Nephron (organoid): ENCODE data around the gene STON1.
"Not testable (repeated sequence)": the region's sequence is repeated elsewhere in the genome, so short reads cannot be mapped to it uniquely, and the experiment has no call there.

ENCODE experiments used
- H3K27ac Mint-ChIP-seq, 3 experiments: 2 replicates each; pipeline ENCODE4 v1.8.0; 2020; ENCODE audit warnings: mixed read lengths in 3 of 3, mild to moderate bottlenecking in 2 of 3, moderate library complexity in 1 of 3
- H3K27me3 Mint-ChIP-seq: 2 replicates; pipeline ENCODE4 v1.8.0; 2021; ENCODE audit warnings: low read depth, mild to moderate bottlenecking, moderate library complexity, mixed read lengths
- H3K36me3 Mint-ChIP-seq: 2 replicates; pipeline ENCODE4 v1.8.0; 2020; ENCODE audit warnings: low read depth, mixed read lengths
- H3K4me1 Mint-ChIP-seq: 2 replicates; pipeline ENCODE4 v1.8.0; 2020; ENCODE audit warnings: mixed read lengths
- H3K4me3 Mint-ChIP-seq, 3 experiments: 2 replicates each; pipeline ENCODE4 v1.8.0; 2020; ENCODE audit warnings: mild to moderate bottlenecking in 3 of 3, mixed read lengths in 3 of 3, moderate library complexity in 2 of 3
- H3K9me3 Mint-ChIP-seq: 2 replicates; pipeline ENCODE4 v1.8.0; 2020; ENCODE audit warnings: mixed read lengths
- TF ChIP-seq, protein P1 (sequence below), 3 experiments: fragments of 200-600 bp; sonication (generic); IDR thresholded peaks; one replicate each; pipeline ENCODE4 v1.5.0; 2021; ENCODE audit warnings: antibody characterized with exemption in 3 of 3; ENCODE audit not compliant: unreplicated experiment in 3 of 3

STON1 gene

DNA sequence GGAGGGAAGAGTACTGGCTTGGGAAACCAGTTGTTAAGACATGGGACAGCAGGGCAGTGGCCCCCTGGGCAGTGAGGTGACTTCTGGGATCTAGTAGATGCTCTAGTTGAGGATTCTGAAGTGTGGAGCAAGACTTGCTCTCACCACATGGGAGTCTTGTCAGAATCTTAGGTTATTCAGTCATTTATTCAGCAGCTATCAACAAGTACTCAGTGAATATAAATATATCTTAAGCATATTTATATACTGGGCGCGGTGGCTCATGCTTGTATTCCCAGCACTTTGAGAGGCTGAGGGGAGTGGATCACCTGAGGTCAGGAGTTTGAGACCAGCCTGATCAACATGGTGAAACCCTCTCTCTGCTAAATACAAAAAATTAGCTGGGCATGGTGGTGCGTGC, 20.0 kb downstream of the STON1 start:
- Mint-ChIP-seq H3K27me3 (no peaks in the 10 kb centered on the region), H3K9me3 (peaks cover 5% of the 10 kb centered on the region), H3K4me1 (peaks cover 6% of the 10 kb centered on the region), H3K36me3 (peaks cover 24% of the 10 kb centered on the region), H3K27ac (no peak overlapping the region), H3K4me3 (no peak overlapping the region)
- TF ChIP-seq, protein P1, sequence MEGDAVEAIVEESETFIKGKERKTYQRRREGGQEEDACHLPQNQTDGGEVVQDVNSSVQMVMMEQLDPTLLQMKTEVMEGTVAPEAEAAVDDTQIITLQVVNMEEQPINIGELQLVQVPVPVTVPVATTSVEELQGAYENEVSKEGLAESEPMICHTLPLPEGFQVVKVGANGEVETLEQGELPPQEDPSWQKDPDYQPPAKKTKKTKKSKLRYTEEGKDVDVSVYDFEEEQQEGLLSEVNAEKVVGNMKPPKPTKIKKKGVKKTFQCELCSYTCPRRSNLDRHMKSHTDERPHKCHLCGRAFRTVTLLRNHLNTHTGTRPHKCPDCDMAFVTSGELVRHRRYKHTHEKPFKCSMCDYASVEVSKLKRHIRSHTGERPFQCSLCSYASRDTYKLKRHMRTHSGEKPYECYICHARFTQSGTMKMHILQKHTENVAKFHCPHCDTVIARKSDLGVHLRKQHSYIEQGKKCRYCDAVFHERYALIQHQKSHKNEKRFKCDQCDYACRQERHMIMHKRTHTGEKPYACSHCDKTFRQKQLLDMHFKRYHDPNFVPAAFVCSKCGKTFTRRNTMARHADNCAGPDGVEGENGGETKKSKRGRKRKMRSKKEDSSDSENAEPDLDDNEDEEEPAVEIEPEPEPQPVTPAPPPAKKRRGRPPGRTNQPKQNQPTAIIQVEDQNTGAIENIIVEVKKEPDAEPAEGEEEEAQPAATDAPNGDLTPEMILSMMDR (IDR thresholded peaks at IDR 0.05; ENCODE audit: unreplicated experiment in 3 of 3) = no peak

DNA sequence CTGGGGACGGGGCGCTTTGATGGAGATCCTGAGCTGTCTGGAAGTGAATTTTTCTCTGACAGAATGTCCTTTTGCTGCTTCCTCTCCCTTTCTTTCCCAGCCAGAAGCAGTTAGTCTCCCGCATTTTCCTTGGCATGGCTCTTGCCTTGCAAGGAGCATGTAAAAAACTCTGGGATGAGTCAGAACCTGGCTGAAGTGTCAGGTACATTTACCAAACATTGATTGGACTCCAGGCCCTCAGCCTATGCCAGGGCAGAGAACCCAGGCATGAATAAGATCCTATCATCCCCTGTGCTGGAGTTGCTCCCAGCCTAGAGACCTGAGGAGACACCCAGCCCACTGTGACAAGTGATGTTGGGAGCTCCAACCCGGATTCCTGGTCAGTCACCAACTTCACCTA, 21.6 kb downstream of the STON1 start:
- Mint-ChIP-seq H3K27ac (no peak overlapping the region), H3K36me3 (peaks cover 24% of the 10 kb centered on the region), H3K27me3 (no peaks in the 10 kb centered on the region), H3K9me3 (peaks cover 5% of the 10 kb centered on the region), H3K4me1 (no peaks in the 10 kb centered on the region), H3K4me3 (no peak overlapping the region)
- TF ChIP-seq, protein P1 (IDR thresholded peaks at IDR 0.05; ENCODE audit: unreplicated experiment in 3 of 3) = no peak

DNA sequence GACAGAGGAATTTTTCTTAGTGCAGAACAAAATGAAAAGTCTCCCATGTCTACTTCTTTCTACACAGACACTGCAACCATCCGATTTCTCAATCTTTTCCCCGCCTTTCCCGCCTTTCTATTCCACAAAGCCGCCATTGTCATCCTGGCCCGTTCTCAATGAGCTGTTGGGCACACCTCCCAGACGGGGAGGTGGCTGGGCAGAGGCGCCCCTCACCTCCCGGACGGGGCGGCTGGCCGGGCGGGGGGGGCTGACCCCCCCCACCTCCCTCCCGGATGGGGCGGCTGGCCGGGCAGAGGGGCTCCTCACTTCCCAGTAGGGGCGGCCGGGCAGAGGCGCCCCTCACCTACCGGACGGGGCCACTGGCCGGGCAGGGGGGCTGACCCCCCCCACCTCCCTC, 25.1 kb downstream of the STON1 start:
- Mint-ChIP-seq H3K4me1 (peaks cover 13% of the 10 kb centered on the region), H3K36me3 (peaks cover 35% of the 10 kb centered on the region)
- not testable (repeated sequence) for H3K27ac Mint-ChIP-seq, H3K27me3 Mint-ChIP-seq, H3K4me3 Mint-ChIP-seq, H3K9me3 Mint-ChIP-seq

DNA sequence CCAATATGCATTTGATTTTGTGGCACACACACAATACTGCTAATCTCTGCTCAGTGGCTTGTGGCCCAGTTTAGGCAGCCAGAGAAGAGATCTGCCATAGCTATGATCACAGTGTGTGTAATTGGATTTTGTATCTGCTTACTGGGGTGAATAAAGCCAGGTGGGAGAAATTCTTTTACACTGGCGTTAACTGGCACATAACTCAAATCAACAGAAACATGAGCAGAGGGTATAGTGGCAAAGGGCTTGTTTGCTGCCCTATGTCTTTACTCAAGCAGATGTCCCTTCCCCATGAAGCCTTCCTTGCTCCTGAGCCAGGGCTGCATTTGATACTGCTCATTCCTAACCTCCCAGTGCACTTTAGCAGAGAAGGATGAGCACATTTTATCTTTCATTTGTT, 28.5 kb downstream of the STON1 start:
- TF ChIP-seq, protein P1 (IDR thresholded peaks at IDR 0.05; ENCODE audit: unreplicated experiment in 3 of 3) = no peak

DNA sequence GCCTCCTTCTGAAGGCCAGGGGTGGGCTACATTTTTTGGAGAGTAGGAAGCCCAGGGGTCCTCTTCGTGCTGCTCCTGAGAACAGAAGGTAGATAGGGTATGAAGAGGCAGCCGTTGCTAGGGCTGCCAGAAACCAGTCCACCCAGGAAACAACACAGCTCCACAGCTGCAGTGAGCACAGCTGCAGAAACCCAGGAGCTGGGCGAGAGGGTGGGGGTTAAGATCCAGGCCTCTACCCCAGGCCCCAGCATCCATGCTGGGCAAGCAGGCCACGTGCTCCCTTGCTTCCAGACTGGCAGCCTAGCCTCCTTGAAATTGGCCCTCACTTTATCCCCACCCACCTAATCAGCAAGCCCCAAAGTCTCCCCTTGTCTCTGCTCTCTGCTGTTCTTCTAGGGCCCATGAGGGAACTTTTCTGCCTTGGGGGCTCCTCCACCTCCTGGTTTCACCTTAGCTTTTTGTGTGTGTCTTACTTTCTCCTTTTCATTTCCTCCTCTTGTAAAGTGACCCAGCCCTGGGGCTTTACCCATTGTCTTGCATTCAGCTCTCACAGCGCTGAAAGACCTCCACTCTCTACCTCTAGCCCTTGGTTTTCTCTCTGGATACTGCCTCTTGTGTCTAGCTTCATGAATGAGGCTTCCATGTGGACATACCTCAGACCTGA, 30.7 kb downstream of the STON1 start:
- Mint-ChIP-seq H3K4me1 (peaks cover 28% of the 10 kb centered on the region), H3K27ac (peak overlapping the region in 2 of 3 experiments; percentile 7 to 50), H3K36me3 (peaks cover 22% of the 10 kb centered on the region), H3K27me3 (no peaks in the 10 kb centered on the region), H3K9me3 (no peaks in the 10 kb centered on the region), H3K4me3 (no peak overlapping the region)
- TF ChIP-seq, protein P1 (IDR thresholded peaks at IDR 0.05; ENCODE audit: unreplicated experiment in 3 of 3) = no peak

More for the DNA sequence above, 28.5 kb downstream of the STON1 start:
- peaks cover 21% of the 10 kb centered on the region for H3K36me3 Mint-ChIP-seq
- H3K27me3 Mint-ChIP-seq = no peaks in the 10 kb centered on the region
- H3K27ac Mint-ChIP-seq = no peak overlapping the region
- H3K9me3 Mint-ChIP-seq = peaks cover 3% of the 10 kb centered on the region
- H3K4me3 Mint-ChIP-seq = no peak overlapping the region
- H3K4me1 Mint-ChIP-seq = peaks cover 23% of the 10 kb centered on the region

DNA sequence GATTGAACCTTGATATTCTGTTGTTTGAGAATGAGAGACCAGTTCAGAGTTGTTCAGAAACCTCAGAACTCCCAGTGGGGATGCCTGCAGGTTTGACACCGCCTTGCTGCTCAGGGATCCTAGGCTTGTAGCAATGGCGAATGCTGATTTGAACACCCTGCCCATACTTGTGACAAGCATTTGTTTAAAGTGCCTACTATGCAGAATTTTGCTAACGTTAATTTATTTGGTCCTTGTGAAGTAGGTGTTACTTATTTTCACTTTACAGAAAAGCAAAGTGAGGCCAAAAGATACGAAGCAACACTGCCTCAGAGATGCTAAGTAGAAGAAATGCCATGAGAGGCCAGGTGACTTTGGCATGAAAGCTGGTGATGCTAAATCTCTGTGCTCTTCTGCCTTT, 32.3 kb downstream of the STON1 start:
- Mint-ChIP-seq H3K36me3 (peaks cover 30% of the 10 kb centered on the region), H3K4me3 (no peak overlapping the region), H3K27ac (no peak overlapping the region), H3K9me3 (no peaks in the 10 kb centered on the region), H3K27me3 (no peaks in the 10 kb centered on the region), H3K4me1 (peaks cover 39% of the 10 kb centered on the region)
- TF ChIP-seq, protein P1 (IDR thresholded peaks at IDR 0.05; ENCODE audit: unreplicated experiment in 3 of 3) = no peak
